Measurements from ENCODE around the gene STBD1.
A peak's percentile ranks its signal among the peaks of the same experiment; 100 is the strongest.
"Not testable (repeated sequence)": the region's sequence is repeated elsewhere in the genome, so short reads cannot be mapped to it uniquely, and the experiment has no call there.

The STBD1 gene

GRCh38 chr4:76305971-76306881, at the start of gene STBD1:
Gene STBD1 (plus strand): TSS chr4:76306733. CDS start chr4:76306770, 37 bp downstream.
- peak in 1 of 2 donors; percentile 19 for DNase-seq

- no peak for DNase-seq
These were observed 49.6 kb upstream of the STBD1 start for GRCh38 chr4:76256968-76257367.

- no peak for DNase-seq
These were observed 48.7 kb upstream of the STBD1 start for GRCh38 chr4:76257824-76258223.

- DNase-seq, result no peak
These were observed 46.0 kb upstream of the STBD1 start for GRCh38 chr4:76260571-76260970.

GRCh38 chr4:76265631-76266218, 40.8 kb upstream of the STBD1 start:
- no peak for DNase-seq

- no peak for DNase-seq
These were observed 39.9 kb upstream of the STBD1 start for GRCh38 chr4:76266627-76267026.

- no peak for DNase-seq
These were observed 38.7 kb upstream of the STBD1 start for GRCh38 chr4:76267811-76268210.

- DNase-seq, result no peak
These were observed 36.0 kb upstream of the STBD1 start for GRCh38 chr4:76270244-76271175.

- no peak for DNase-seq
These were observed 35.3 kb upstream of the STBD1 start for GRCh38 chr4:76271248-76271647.

GRCh38 chr4:76272073-76272472, 34.5 kb upstream of the STBD1 start:
- DNase-seq, result no peak

- DNase-seq, result no peak
These were observed 34.0 kb upstream of the STBD1 start for GRCh38 chr4:76272582-76272981.

- DNase-seq, result no peak
These were observed 33.5 kb upstream of the STBD1 start for GRCh38 chr4:76272999-76273398.

GRCh38 chr4:76275486-76276124, 30.9 kb upstream of the STBD1 start:
- no peak for DNase-seq

GRCh38 chr4:76276813-76277212, 29.7 kb upstream of the STBD1 start:
- DNase-seq, result no peak

- DNase-seq, result no peak
These were observed 28.9 kb upstream of the STBD1 start for GRCh38 chr4:76277667-76278066.

- DNase-seq, result no peak
These were observed 27.9 kb upstream of the STBD1 start for GRCh38 chr4:76278583-76278982.

- DNase-seq, result no peak
These were observed 27.1 kb upstream of the STBD1 start for GRCh38 chr4:76279462-76279861.

GRCh38 chr4:76280488-76281441, 25.8 kb upstream of the STBD1 start:
- DNase-seq, result no peak

- DNase-seq, result not testable (repeated sequence)
These were observed 24.9 kb upstream of the STBD1 start for GRCh38 chr4:76281594-76281993.

GRCh38 chr4:76282941-76283689, 23.4 kb upstream of the STBD1 start:
- no peak for DNase-seq

- DNase-seq, result no peak
These were observed 22.6 kb upstream of the STBD1 start for GRCh38 chr4:76283900-76284299.
